HG03439 (cell line): ENCODE data around the gene GPC6.

Experiments used
- ATAC-seq: cut with Tn5 transposase; IDR thresholded peaks from one replicate; pipeline ENCODE4 v1.9.1; 2021; ENCODE audit warnings: mild to moderate bottlenecking, moderate library complexity; ENCODE audit not compliant: unreplicated experiment

GPC6 gene

DNA sequence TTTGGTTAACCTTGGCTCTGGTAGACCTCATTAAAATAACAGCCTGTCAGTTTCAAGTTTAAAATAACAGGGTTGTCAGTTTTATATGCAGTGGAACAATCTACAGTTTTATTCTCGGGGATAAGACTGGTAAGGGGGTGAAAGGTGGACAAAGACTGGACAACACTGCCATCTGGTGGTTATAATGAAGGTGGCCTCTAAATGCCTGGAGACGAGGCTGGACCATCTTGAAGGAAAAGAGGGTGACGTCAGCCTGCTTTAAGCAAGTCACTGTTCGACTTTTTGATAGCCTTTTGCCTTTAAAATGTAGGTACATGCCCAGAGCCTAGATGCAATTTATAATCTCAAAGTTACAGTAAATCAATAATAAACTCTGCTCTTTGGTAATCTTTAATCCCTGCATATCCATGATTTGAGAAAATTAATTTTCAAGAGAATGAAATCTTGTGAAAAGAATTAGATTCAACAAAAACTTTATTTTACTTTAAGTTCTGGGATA lies 1135.9 kb downstream of the GPC6 start:
- peak; percentile 98 for ATAC-seq

DNA sequence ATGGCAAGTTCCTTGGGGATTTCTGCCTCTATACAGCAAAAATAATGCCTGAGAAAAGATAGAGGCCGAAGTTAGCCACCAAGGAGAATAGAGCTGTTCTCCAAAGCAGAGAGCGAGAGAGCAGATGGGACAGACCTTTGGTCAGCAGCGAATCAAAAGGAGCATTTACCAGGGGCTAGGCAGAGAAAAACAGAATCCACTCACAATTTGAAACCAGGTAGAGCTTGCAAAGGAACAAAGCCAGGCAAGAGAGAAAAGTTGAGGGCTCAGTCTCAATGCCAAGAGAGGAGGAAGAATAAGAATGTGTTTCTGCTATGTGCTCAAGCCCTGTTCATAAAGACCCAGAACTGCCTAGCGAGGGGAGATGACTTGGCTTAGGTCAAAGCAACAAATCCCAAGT lies 1140.1 kb downstream of the GPC6 start:
- ATAC-seq, result no peak

DNA sequence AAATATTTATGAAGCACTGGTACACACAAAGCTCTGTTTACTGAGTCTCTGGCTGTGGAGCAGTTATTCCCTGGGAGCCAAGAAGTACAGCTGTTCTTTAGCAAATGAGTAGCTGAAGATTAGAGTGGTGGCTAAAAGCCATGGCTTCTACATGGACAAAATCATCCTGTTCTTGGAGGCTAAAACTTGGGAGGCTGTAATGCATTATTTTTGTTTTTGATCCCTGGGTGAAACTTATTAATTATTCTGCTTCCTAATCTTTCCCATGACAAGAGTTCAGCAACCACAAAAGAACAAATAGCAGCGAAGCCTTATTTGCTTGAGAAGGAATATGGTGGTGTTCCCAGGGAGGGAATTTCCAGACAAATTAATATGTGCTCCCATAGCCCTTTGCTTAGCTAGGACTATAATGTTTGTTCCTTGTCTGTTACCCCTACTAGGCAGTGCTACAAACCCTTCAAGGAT lies 1143.4 kb downstream of the GPC6 start:
- no peak for ATAC-seq

DNA sequence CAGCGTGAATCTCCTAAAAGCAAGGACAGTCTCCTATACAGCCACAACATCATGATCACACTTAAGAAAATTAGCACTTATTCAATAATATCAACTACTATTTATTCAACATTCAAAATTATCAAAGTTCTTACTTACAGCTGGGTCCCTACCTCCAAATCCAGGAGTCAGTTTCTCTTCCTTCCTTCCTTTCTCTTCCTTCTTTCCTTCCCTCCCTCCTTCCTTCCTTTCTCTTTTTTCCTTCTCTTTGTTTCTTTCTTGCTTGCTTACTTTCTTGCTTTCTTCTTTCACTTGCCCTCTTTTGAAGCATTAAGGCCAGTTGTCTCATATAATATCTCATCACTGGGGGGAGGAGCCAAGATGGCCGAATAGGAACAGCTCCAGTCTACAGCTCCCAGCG lies 1145.2 kb downstream of the GPC6 start:
- no peak for ATAC-seq

DNA sequence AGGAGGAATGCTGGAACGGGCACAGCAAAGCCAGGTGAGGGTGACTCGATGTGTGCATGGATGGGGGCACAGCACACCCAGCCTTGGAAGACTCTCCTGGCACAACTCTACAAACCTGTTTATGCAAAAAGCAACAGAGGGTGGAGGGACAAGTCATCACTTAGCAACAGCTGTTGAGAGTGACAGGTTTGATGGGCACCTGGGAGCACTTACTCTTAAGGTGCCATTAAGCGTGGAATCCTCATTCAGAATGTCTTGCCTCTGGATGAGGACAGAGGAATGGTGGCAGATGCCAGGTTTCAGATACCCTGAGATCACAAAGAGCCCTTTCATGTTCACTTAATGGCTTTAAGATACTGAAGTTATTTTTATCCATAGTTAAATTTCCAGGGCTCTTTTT lies 1155.9 kb downstream of the GPC6 start:
- no peak for ATAC-seq

DNA sequence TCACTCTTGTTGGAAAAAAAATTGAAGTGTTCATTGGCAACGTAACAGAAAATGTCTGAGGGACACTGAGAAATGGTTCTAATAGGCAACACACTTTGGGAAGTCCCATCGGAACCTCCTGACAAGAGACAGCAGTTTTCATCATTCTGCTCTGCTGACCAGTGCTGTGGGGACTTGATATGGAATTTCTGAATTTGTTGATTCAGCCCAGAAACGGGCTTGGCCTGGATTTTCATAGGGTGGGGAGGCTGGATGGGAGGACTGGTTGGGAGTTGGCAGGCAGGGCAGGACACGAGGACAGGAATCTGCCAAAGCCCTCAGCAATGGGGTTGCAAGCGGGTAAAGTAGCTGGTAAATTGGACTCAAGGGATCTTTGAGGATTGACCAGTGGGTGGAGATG lies 1156.4 kb downstream of the GPC6 start:
- no peak for ATAC-seq

DNA sequence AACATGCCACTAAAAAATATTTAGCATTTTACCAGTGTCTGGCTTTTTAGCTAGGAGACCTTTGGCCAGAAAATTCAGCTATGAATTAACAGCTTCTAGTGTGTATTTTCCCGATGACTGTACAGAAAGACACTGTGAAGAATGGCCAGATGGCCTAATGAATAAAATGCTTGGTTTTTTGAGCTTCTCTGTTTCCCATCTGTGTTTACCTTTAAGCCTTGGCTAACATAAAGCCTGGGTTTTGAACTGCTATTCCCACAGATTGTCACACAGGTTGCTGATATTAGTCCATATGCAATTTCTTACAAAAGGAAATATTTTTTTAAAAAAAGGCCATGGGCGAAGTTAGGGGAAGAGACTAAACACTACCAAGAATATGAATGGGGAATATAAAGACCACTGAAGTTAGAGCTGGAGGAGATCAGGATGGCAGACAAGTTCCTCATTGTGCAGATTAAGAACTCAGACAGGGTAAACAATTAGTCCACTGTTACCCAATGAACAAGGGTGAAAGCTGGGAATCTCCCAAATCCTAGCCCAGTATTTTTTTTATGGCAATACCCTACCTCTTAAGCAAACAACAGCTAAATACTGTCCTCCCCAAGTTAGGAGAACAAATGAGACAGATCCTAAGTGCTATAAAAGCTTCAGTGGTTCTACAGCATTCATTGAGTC lies 1157.8 kb downstream of the GPC6 start:
- no peak for ATAC-seq

DNA sequence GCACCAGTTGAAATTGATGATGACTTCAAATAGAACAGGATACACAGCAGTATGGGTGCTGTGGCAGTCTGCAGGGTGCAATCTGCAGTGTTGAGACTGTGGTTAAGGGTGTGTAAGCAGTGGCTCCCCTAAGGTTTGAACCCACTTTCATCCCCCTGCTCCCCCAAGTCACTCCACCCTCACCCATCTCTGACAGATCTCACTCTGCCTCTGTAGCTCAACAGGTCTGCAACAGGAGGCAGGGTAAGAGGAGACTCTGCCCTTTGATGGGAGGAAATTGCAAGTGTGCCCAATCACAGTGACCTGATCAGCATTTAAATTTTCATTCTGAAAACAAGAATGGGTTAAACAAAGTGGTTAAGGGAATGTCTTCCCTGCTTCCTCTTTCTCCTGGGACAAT lies 1160.4 kb downstream of the GPC6 start:
- no peak for ATAC-seq

DNA sequence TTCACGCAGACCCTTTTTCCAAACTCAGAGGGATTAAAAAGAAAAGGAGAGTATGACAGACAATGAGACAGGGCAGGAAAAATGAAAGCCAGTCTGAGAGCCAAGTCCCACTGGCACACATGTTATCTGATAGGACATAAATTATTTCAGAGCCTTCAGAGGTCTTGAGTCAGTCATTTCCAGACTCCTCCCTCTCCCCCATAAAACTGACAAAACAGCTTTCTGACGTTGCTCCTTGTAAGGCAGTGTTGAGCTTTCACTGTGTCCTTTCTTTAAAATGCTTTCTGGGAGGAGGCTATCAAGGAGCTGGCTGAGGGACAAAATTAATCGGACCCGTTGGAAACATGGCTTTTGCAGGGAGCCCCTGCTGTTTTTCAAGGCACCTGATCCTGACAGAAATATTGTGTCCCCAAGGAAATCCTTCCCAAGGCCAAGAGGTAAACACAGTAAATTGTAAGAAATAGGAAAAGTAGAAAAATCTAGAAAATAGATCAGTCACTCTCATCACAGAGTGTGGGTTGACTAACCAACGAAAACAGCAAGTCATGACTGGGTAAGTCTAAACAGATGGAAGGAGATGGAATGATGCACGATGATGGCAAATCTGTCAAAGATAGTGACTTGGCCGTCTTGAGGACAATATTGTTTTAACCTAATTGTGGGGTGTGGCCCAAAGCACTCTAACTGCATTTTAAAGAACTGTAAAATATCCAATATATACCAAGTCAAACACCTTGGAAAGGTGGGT lies 1163.2 kb downstream of the GPC6 start:
- no peak for ATAC-seq

DNA sequence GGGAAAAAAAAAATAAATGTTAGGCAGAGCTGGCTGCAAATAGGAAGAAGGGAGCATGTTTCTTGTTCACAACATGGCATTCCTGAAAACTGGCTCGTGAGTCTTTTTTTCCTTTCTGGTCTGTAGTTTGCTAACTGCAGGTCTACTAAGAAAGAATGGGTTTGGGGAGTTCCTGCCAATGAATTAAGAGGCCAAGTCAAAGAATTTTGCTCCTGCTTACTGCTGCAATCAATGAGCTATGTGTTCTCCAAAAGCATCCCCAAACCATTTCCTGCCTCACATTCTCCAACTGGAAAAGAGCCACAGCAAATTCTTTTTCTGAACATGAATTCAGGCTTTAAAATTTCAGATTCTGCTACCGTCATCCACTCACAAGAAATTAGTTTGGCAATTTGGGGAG lies 1164.3 kb downstream of the GPC6 start:
- ATAC-seq, result no peak

DNA sequence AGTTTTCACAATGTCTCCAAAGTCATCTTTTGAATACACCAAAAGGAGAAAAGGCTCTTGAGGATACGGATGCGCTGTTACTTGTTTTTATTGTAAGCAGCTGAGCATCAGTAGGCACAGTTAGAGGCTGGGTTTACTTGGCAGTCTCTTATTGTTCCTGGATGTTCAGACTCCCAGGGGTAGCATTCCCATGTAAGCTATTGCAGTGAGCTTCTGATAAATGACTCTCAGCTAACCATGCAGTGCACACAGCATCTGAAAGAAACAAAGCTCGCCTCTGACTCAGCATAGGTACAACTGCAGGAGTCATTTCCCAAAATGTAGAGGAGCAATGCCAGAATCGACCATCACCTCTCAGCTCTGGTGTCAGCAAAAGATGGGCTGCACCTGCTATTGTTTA lies 1168.1 kb downstream of the GPC6 start:
- no peak for ATAC-seq

DNA sequence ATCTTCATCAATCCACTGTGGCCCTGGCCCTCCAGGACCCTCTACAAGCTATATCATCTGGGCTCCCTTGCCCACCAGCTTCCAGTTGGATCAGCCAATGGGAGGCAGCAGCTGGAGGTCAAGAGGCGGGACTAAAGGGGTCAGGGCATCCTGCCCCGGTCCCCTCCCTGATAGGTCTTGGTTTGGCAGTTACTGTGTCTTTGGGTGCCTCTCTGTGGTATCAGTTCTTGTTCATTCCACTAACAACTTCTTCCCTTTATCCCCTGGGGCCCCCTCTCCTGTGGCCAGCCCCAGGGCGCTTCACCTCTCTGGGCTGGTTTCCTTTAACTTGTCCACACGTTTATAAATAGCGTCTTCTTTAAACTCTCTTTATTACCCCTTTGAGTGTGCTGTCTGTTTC lies 1169.3 kb downstream of the GPC6 start:
- no peak for ATAC-seq

DNA sequence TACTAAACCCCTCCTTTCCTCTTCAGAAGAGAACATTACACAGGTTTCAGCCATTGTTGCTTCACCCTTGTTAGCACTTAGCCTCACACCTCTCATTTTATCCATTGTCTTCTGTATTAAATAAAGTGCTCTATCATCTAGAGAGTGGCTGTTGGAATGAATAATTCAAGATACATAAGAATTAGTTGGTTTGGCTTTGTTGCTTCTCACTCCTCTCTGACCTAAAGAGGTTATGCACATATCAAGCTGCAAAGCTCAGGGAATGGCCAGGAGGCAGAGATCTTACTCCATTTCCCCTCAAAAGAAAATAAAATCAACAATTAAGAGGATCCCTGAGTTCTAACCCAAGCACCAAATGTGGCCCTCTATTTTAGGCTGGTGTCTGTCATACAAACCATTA lies 1173.2 kb downstream of the GPC6 start:
- ATAC-seq, result no peak

DNA sequence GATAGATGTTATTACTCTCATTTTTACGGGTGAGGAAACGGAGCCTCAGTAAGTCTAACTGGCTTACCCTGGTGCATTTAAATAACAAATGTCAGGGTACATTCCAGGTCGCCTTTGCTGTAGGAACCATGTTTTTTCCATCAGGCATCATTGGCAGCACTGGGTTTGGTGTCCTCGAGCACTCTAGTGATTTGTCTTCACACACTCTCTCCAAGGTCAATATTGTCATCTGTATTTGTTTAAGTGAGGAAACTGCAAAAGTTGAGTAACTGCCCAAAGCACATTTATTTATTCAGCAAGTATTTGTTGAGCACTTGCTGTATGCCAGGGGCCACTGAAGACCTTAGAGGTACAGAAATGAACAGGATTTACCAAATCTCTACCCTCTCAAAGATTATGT lies 1174.3 kb downstream of the GPC6 start:
- ATAC-seq, result no peak

DNA sequence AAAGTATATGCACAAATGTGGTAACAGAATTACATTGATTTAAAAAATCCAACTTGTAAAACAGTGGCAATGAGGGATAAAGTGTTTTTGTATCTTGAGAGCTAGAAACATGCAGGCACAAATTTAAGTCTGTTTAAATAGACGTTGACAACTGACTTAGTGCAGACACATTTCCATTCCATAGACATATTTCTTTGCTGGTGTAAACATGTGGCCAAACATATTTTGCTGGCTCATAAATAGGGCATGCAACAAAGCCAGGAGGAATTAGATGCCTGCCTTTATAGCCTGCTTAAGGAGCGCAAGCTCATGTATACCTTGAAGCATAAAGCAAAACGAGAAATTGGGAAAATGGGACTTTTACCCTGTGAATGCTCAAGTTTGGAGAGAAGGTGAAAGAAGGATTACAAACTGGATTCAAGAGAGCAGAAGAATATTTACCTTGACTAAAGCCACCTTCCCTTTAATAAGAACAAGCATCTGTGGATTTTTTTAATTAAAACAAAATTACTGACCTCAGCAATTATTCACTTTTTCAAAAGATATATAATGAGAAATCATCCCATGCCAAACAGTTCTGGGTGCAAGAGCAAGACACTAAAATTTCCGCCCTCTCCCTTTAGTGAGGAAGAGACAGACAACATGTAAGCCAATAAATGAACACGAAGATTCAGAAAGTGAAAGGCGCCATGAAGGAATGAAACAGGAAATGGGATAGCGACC lies 1181.9 kb downstream of the GPC6 start:
- ATAC-seq, result no peak

DNA sequence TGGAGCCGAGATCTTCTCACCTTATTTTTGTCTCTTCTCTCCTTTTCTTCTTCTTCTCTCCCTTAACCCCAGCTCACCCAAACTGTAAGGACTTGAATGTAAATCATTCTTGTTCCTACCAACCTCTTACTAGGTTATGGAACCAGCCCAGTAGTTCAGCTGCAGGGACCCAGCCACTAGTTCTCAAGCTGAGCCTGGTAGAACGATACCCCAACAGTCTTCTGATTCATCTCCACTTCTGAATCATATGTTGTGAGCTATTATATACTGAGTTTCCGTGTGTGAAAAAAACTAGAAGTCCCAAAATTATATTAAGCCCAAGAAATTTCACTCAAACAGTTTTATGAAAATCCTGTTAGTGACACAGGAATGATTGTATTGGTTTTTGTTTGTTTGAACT lies 1185.1 kb downstream of the GPC6 start:
- ATAC-seq, result no peak

DNA sequence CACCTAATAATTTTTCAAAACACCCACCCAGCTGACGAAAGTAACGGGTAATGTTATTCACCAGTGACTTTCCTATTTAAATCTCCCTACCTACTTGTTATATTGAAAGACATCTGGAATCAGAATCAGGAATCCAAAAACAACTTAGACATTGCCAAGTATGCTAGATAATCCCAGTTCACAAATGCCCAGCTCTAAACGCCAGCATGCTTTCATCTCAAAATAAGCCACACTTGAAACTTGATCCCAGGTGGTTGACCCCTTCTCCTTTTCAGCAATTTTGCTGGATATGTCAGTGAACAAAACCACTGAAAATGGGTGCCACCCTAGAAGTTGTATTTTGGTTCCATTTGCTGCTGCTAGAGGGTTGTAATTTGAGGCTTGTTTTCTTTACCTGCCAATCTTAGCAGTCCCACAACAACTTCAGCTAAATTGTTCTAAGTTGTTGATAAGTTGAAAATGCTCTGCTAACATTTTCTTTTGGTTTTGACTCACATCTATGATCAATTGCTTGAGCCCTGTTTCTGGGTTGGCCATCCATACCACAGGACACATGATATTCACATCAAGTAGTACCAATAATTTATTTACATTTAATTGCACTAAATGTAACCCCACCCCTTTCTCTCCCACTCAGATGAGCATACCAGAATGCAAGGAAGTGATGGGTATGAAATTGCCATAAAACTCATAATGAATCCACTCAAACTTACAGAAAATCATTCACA lies 1186.4 kb downstream of the GPC6 start:
- ATAC-seq, result no peak

DNA sequence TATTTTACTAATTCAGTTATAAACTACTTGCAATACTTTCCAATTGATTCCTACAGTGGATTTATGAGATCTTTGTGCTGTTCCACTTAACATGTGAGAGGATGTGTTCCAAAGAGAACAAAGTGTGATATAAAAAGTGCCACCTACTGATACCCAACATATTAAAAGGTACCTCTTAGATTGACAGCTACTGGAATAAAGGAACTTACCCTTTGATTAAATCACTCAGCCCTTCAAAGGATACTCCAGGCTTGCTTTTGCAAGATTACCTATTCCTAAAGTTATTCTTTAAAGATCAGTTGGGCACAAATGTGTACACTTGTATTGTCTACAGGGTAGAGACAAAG lies 1187.0 kb downstream of the GPC6 start:
- no peak for ATAC-seq

DNA sequence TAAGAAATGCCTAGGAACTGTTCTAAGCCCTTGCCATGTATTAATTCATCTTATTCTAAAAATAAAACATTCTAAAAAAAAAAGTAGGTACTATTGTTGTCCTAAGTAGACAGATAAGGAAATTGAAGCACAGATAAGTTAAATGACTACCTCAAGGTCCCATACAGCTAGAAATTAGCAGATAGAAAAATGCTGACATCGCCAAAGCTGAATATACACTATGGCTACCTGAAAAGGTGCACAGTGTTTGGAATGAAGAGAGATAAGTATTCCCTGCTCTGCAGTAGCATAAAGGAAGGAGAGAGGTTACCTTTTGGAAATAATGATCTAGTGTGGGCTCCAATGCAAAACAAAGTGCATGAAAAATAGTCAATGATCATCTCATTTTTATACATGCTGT lies 1187.5 kb downstream of the GPC6 start:
- no peak for ATAC-seq

DNA sequence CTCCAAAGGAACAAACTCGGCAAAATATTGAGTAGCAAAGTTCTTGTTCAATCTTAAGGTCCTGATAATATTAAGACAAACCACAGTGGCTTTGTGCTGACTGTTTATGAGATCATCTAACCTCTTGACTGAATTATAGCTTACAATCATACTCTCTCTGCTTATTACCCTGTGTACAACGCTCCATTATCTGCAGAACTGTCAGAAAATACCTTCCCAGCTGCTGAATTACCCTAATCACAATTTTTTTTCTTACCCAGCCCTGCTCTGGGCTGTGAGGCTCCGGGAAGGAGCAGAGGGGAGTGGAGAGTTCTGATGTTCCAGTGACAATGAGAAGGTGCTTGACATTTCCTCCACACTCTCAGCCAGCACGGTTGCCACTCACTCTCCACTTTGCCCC lies 1188.1 kb downstream of the GPC6 start:
- ATAC-seq, result no peak

DNA sequence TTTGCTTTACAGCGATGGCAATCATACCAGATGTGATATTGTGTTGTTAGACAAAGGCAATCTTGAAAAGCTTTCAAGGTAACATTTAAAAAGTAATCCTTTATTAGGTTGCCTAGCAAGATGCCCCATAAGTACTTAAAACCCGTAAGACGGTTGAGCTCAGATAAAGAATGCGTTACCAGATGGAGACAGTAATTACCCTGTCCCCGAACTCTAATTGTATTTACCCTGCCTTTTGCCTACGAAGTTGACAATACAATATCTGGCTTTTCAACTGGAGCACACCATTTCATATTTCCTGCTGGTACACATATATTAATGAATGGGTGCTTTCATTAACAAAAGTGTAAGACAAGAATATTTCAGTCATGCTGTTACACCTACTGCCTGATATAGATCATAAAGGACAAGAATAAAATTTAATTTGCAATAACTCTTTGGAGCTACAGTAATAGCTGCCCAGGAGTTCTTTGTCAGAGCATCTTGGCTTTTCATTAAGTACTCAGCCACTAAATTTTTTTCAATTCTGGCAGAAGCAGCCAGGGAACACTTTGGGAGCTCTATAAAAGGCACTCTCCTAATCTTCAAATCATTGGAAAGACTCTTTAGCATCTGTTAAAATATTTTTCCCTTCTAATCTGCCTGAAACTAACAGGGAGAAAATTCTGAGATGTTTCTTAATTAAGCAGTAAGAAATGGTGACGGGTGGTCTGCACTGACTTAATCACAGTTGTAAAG lies 1189.1 kb downstream of the GPC6 start:
- no peak for ATAC-seq
